Measurements from ENCODE around the gene CFAP90. TPM values are rescaled to one million over a fixed set of nuclear protein-coding genes. Genes with fewer than 3 reads are reported as not detected.

The CFAP90 gene
- total and polyA plus RNA-seq, 2 of the 8 experiments (the other 6 are each of a cell fraction or from before 2014, with no cell fraction given): 0.39 to 0.92 TPM

- H2AFZ ChIP-seq (ENCODE audit: low read length): no peak overlapping the region
- H3K36me3 ChIP-seq (ENCODE audit: control insufficient read depth in 2 of 4, insufficient read depth in 4 of 4, low read length in 3 of 4): peaks cover 0 to 12% (median 1%) of the 10 kb centered on the region in 4 experiments; a peak in 2 of 8 replicates
- H2BK5ac ChIP-seq (ENCODE audit: low read depth, low read length): no peak overlapping the region
- WGBS, 2 experiments (ENCODE audit: extremely low coverage in 1 of 2, insufficient coverage in 1 of 2, insufficient read length in 1 of 2, insufficient replicate concordance in 2 of 2, low coverage in 1 of 2, low lambda C conversion rate in 2 of 2, missing lambda C conversion rate in 1 of 2): 92% methylated on average over 5 of the region's 5 CpGs; no CpG with 5 or more reads in 1 of the 2 experiments
- H3K4me1 ChIP-seq (replicated peaks in 1 of 4; ENCODE audit: control insufficient read depth in 3 of 4, insufficient read depth in 4 of 4, low read length in 3 of 4): peaks cover 2 to 11% (median 6%) of the 10 kb centered on the region in 4 experiments; a peak in 6 of 7 replicates
- no peaks in the 10 kb centered on the region for H3K23me2 ChIP-seq (ENCODE audit: low read depth, low read length)
- DNase-seq (ENCODE audit: low read depth in 1 of 2, low spot score in 2 of 2) (no peak), FAIRE-seq (no peak)
- no peak overlapping the region for H3K14ac ChIP-seq (ENCODE audit: insufficient read length)
- no peak overlapping the region for H3K9ac ChIP-seq (replicated peaks in 1 of 4; ENCODE audit: extremely low read depth in 1 of 4, low read depth in 3 of 4, low read length in 3 of 4)
- no peak overlapping the region for H3K4ac ChIP-seq (replicated peaks; ENCODE audit: insufficient read length, low read depth, low read length)
- no peak overlapping the region for H2BK15ac ChIP-seq (ENCODE audit: low read length)
- no peak overlapping the region for H3K4me2 ChIP-seq (ENCODE audit: insufficient read depth in 1 of 2, low read depth in 2 of 2, low read length in 2 of 2)
- no peaks in the 10 kb centered on the region for H3K79me2 ChIP-seq (ENCODE audit: control insufficient read depth in 1 of 2, insufficient read depth in 2 of 2, low read length in 2 of 2)
- H2BK12ac ChIP-seq (ENCODE audit: low read depth, low read length): no peak overlapping the region
- H2BK20ac ChIP-seq (ENCODE audit: low read length): no peak overlapping the region
- H4K5ac ChIP-seq (ENCODE audit: insufficient read length, low read depth, low read length): no peak overlapping the region
- no peaks in the 10 kb centered on the region for H3K9me3 ChIP-seq (ENCODE audit: insufficient read depth in 2 of 2, low read depth in 1 of 2, low read length in 1 of 2)
- no peak overlapping the region for H3K56ac ChIP-seq (replicated peaks; ENCODE audit: insufficient read length, low read depth, low read length)
- H2BK120ac ChIP-seq (replicated peaks; ENCODE audit: low read depth, low read length): no peak overlapping the region
- no peaks in the 10 kb centered on the region for H3K27me3 ChIP-seq (replicated peaks in 1 of 4; ENCODE audit: control insufficient read depth in 3 of 4, extremely low read depth in 1 of 4, insufficient read depth in 3 of 4, low read length in 3 of 4)
- ChIA-PET CTCF (ENCODE audit: partially characterized antibody) (interaction anchor here (0.6 to 9.2 kb wide), 3 partner anchors 48 to 880 kb away, joined by 3 to 61 read pairs (median 5); no protein-coding TSS in a partner anchor), POLR2A (ENCODE audit: partially characterized antibody) (interaction anchor here (0.9 to 1.2 kb wide), 4 partner anchors 8 to 18 kb away, joined by 3 read pairs; no protein-coding TSS in a partner anchor)
- H4K8ac ChIP-seq (ENCODE audit: extremely low read depth, insufficient read depth, low read length): no peak overlapping the region
- no peak overlapping the region for H3K18ac ChIP-seq (ENCODE audit: extremely low read depth, low read length)
- no peak overlapping the region for H3K23ac ChIP-seq (ENCODE audit: insufficient read length)
- no peak overlapping the region for H2AK5ac ChIP-seq (ENCODE audit: low read depth, low read length)
- H3K79me1 ChIP-seq (ENCODE audit: low read depth, low read length): no peaks in the 10 kb centered on the region
- no peaks in the 10 kb centered on the region for H4K20me1 ChIP-seq (replicated peaks in 1 of 2; ENCODE audit: control insufficient read depth in 1 of 2, insufficient read depth in 2 of 2, low read length in 2 of 2)
- H4K91ac ChIP-seq (replicated peaks; ENCODE audit: insufficient read length, low read length): no peak overlapping the region
- no peak overlapping the region for H3K4me3 ChIP-seq (ENCODE audit: extremely low read depth in 1 of 4, insufficient read depth in 2 of 4, low read depth in 3 of 4, low read length in 4 of 4)
- no peak overlapping the region; the same call in 1 of the 2 replicates for H3K27ac ChIP-seq (ENCODE audit: low read depth, low read length)
- TF ChIP-seq SP4 (IDR thresholded peaks at IDR 0.05; ENCODE audit: low read length): no peak
Observed at GRCh38 chr5:7811715-7812114, 39.2 kb downstream of the CFAP90 start.
